GM12891 (cell line): ENCODE results near the gene STS.

Experiments
- POLR2A ChIP-seq: IDR thresholded peaks from 2 replicates; pipeline ENCODE4 v1.6.1; 2011; ENCODE audit warnings: low read depth, low read length, control low read depth
- POLR2AphosphoS5 ChIP-seq: IDR thresholded peaks from 2 replicates; pipeline ENCODE4 v1.6.1; 2011; ENCODE audit warnings: low read depth, low read length, control low read depth
- SPI1 ChIP-seq: IDR thresholded peaks from 2 replicates; pipeline ENCODE4 v1.6.1; 2011; ENCODE audit warnings: low read depth, low read length, control low read depth
- TAF1 ChIP-seq: IDR thresholded peaks from 2 replicates; pipeline ENCODE4 v1.6.1; 2011; ENCODE audit warnings: low read depth, low read length, control low read depth

- no peak for TF ChIP-seq POLR2A
- no peak for TF ChIP-seq TAF1
- TF ChIP-seq POLR2AphosphoS5 = no peak
- TF ChIP-seq SPI1 = no peak
These were observed 6.6 kb downstream of the STS start for GRCh38 chrX:7154041-7154597.
